Urinary bladder (tissue), 4 donors: ENCODE results near the gene RBMS3. TPM values are rescaled to one million over a fixed set of nuclear protein-coding genes. Genes with fewer than 3 reads are reported as not detected.

Source experiments
- DNase-seq: peaks from one replicate; pipeline ENCODE4 v3.0.0-alpha.2; 2015; ENCODE audit errors: extremely low spot score
- H3K27ac ChIP-seq: one replicate; pipeline ENCODE4 v1.5.1; 2013; ENCODE audit warnings: low read depth, mild to moderate bottlenecking, moderate library complexity
- H3K36me3 ChIP-seq: one replicate; pipeline ENCODE4 v1.6.1; 2013; ENCODE audit warnings: mild to moderate bottlenecking, moderate library complexity; ENCODE audit not compliant: insufficient read depth
- H3K4me1 ChIP-seq: one replicate; pipeline ENCODE4 v1.6.1; 2013; ENCODE audit warnings: mild to moderate bottlenecking, moderate library complexity; ENCODE audit not compliant: insufficient read depth
- H3K4me3 ChIP-seq: one replicate; pipeline ENCODE4 v1.5.1; 2013; ENCODE audit warnings: low read depth, low read length
- WGBS: extraction: QIAGEN DNeasy Blood & Tissue Kit; methylation state at CpG from one replicate; pipeline ENCODE4 v1.1.7; 2013; 5-methylcytosine and 5-hydroxymethylcytosine counted together
- polyA plus RNA-seq: library from polyadenylated mRNA; stranded (reverse); fragments of 200-250 nt; gene quantifications from one replicate; pipeline ENCODE4 v1.2.3, GENCODE V29; 2013
- total RNA-seq: library from RNA; depleted of rRNA; stranded (reverse); fragments of >200 nt; gene quantifications from one replicate; pipeline ENCODE4 v1.2.3, GENCODE V29; 2014
- donor health status: healthy with polysubstance abuse.
- donor health status: healthy.

The RBMS3 gene
- total and polyA plus RNA-seq, 2 donors: 10.6 to 136 TPM

GRCh38 chr3:29261119-29261518, 19.8 kb upstream of the RBMS3 start:
- DNase-seq: no peak
- Histone ChIP-seq H3K4me1 (no peaks in the 10 kb centered on the region), H3K27ac (no peak overlapping the region), H3K4me3 (no peak overlapping the region), H3K36me3 (no peaks in the 10 kb centered on the region)
- 89% methylated on average over 2 of the region's 2 CpGs for WGBS

GRCh38 chr3:29263476-29263875, 17.4 kb upstream of the RBMS3 start:
- H3K4me3 ChIP-seq: no peak overlapping the region
- H3K36me3 ChIP-seq: no peaks in the 10 kb centered on the region
- DNase-seq: no peak
- no peaks in the 10 kb centered on the region for H3K4me1 ChIP-seq
- no peak overlapping the region for H3K27ac ChIP-seq
- WGBS: 96% methylated on average over 4 of the region's 4 CpGs

GRCh38 chr3:29265509-29266072, 15.3 kb upstream of the RBMS3 start:
- Histone ChIP-seq H3K27ac (no peak overlapping the region), H3K36me3 (no peaks in the 10 kb centered on the region), H3K4me1 (no peaks in the 10 kb centered on the region), H3K4me3 (no peak overlapping the region)
- no peak for DNase-seq
- 95% methylated on average over 4 of the region's 4 CpGs for WGBS

- no peak overlapping the region for H3K27ac ChIP-seq
- H3K36me3 ChIP-seq: no peaks in the 10 kb centered on the region
- no peak overlapping the region for H3K4me3 ChIP-seq
- no peaks in the 10 kb centered on the region for H3K4me1 ChIP-seq
- DNase-seq: no peak
- WGBS: 80% methylated on average over 4 of the region's 4 CpGs
These were observed 13.6 kb upstream of the RBMS3 start for GRCh38 chr3:29267226-29267625.

GRCh38 chr3:29268651-29269050, 12.2 kb upstream of the RBMS3 start:
- H3K27ac ChIP-seq: no peak overlapping the region
- H3K36me3 ChIP-seq: no peaks in the 10 kb centered on the region
- DNase-seq: no peak
- no peak overlapping the region for H3K4me3 ChIP-seq
- H3K4me1 ChIP-seq: no peaks in the 10 kb centered on the region
- WGBS: 96% methylated on average over 2 of the region's 2 CpGs

GRCh38 chr3:29270752-29271151, 10.1 kb upstream of the RBMS3 start:
- no peak for DNase-seq
- H3K36me3 ChIP-seq: no peaks in the 10 kb centered on the region
- H3K4me1 ChIP-seq: no peaks in the 10 kb centered on the region
- no peak overlapping the region for H3K4me3 ChIP-seq
- 99% methylated on average over 1 of the region's 1 CpG for WGBS
- no peak overlapping the region for H3K27ac ChIP-seq

- no peak for DNase-seq
- Histone ChIP-seq H3K36me3 (no peaks in the 10 kb centered on the region), H3K4me3 (no peak overlapping the region), H3K27ac (no peak overlapping the region), H3K4me1 (no peaks in the 10 kb centered on the region)
- WGBS: 89% methylated on average over 3 of the region's 3 CpGs
These were observed 9.4 kb upstream of the RBMS3 start for GRCh38 chr3:29271475-29271874.

GRCh38 chr3:29274667-29275066, 6.2 kb upstream of the RBMS3 start:
- H3K36me3 ChIP-seq: no peaks in the 10 kb centered on the region
- H3K4me1 ChIP-seq: no peaks in the 10 kb centered on the region
- WGBS: 97% methylated on average over 3 of the region's 3 CpGs
- DNase-seq: no peak
- no peak overlapping the region for H3K4me3 ChIP-seq
- no peak overlapping the region for H3K27ac ChIP-seq

- Histone ChIP-seq H3K4me3 (no peak overlapping the region), H3K27ac (no peak overlapping the region), H3K4me1 (no peaks in the 10 kb centered on the region), H3K36me3 (no peaks in the 10 kb centered on the region)
- no peak for DNase-seq
- 26% methylated on average over 3 of the region's 3 CpGs for WGBS
These were observed 5.6 kb upstream of the RBMS3 start for GRCh38 chr3:29275309-29275708.

GRCh38 chr3:29277249-29277648, 3.6 kb upstream of the RBMS3 start:
- no peak overlapping the region for H3K27ac ChIP-seq
- H3K36me3 ChIP-seq: no peaks in the 10 kb centered on the region
- H3K4me3 ChIP-seq: no peak overlapping the region
- WGBS: 96% methylated on average over 6 of the region's 6 CpGs
- no peaks in the 10 kb centered on the region for H3K4me1 ChIP-seq
- no peak for DNase-seq

- H3K4me3 ChIP-seq: no peak overlapping the region
- DNase-seq: no peak
- H3K36me3 ChIP-seq: no peaks in the 10 kb centered on the region
- 86% methylated on average over 4 of the region's 4 CpGs for WGBS
- no peaks in the 10 kb centered on the region for H3K4me1 ChIP-seq
- no peak overlapping the region for H3K27ac ChIP-seq
These were observed 1.6 kb upstream of the RBMS3 start for GRCh38 chr3:29279286-29279685.

GRCh38 chr3:29279806-29280205, 1.1 kb upstream of the RBMS3 start:
- H3K4me1 ChIP-seq: no peaks in the 10 kb centered on the region
- H3K4me3 ChIP-seq: no peak overlapping the region
- DNase-seq: no peak
- H3K27ac ChIP-seq: no peak overlapping the region
- WGBS: 72% methylated on average over 8 of the region's 8 CpGs
- no peaks in the 10 kb centered on the region for H3K36me3 ChIP-seq

- peak; percentile 47 for DNase-seq
- Histone ChIP-seq H3K27ac (no peak overlapping the region), H3K36me3 (no peaks in the 10 kb centered on the region), H3K4me1 (no peaks in the 10 kb centered on the region), H3K4me3 (peak overlapping the region; percentile 68)
- WGBS: 1% methylated on average over 3 of the region's 3 CpGs
These were observed 148 bp downstream of the RBMS3 start for GRCh38 chr3:29281094-29281343.

GRCh38 chr3:29281344-29282241, 722 bp downstream of the RBMS3 start:
- peak; percentile 23 for DNase-seq
- H3K4me1 ChIP-seq: no peaks in the 10 kb centered on the region
- H3K27ac ChIP-seq: peak overlapping the region; percentile 56
- H3K36me3 ChIP-seq: no peaks in the 10 kb centered on the region
- 3% methylated on average over 18 of the region's 18 CpGs for WGBS
- H3K4me3 ChIP-seq: peak overlapping the region; percentile 68
